Right atrium auricular region (tissue), 2 donors: Measurements from ENCODE around the gene SLC46A2. TPM values are rescaled to one million over a fixed set of nuclear protein-coding genes. Genes with fewer than 3 reads are reported as not detected.

Experiments
- DNase-seq: peaks from one replicate; pipeline ENCODE4 v3.0.0-alpha.2; 2019; ENCODE audit warnings: low spot score
- H3K27ac ChIP-seq, 2 donors: fragments of 200-600 bp; sonication (generic); 1 replicate in 1 of 2; 2 replicates in 1 of 2; pipeline ENCODE4 v1.5.1; 2016 to 2019
- H3K27me3 ChIP-seq, 2 donors: fragments of 200-600 bp; sonication (generic); one replicate each; pipeline versions ENCODE4 v1.5.1 to v1.6.0; 2017 to 2019
- H3K36me3 ChIP-seq: fragments of 200-600 bp; sonication (generic); one replicate; pipeline ENCODE4 v1.5.1; 2016
- H3K4me1 ChIP-seq, 2 donors: fragments of 200-600 bp; sonication (generic); one replicate each; pipeline versions ENCODE4 v1.5.1 to v1.6.0; 2017 to 2019
- H3K4me3 ChIP-seq, 2 donors: fragments of 200-600 bp; sonication (generic); 1 replicate in 1 of 2; 2 replicates in 1 of 2; pipeline ENCODE4 v1.5.1; 2017 to 2019; ENCODE audit warnings: mild to moderate bottlenecking in 1 of 2, moderate library complexity in 1 of 2
- H3K9me3 ChIP-seq, 2 donors: fragments of 200-600 bp; sonication (generic); one replicate each; pipeline ENCODE4 v1.5.1; 2019
- CTCF ChIP-seq, 2 donors: fragments of 200-600 bp; sonication (generic); IDR thresholded peaks; one replicate each; pipeline ENCODE4 v1.5.1; 2019; ENCODE audit warnings: antibody characterized with exemption in 2 of 2
- total RNA-seq, 2 donors: library from RNA; depleted of rRNA; stranded (reverse); fragments of >200 nt; gene quantifications; one replicate each; pipeline ENCODE4 v1.1.0, GENCODE V29; 2016

Gene SLC46A2
- total RNA-seq, 2 donors from 2014 or later: 0.43 TPM; not detected in 1

DNA sequence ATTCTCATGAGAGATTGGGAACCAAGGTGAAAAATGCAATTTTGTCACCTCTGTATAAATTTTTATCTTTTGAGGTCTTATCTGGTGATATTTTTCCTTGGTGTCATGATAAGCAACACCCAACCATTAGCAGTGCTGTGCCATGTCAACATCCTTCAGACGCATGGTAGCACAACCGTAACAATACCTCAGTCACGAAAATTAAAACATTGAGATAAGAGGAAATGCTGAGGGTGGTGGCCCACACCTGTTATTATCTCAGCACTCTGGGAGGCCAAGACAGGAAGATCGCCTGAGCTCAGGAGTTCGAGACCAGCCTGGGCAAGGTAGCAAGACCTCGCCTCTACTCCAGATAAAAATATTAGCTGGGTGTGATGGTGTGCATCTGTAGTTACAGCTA lies 32.7 kb downstream of the SLC46A2 start:
- H3K36me3 ChIP-seq: no peaks in the 10 kb centered on the region
- no peaks in the 10 kb centered on the region for H3K9me3 ChIP-seq
- H3K4me1 ChIP-seq: peaks cover 0 to 14% of the 10 kb centered on the region in 2 donors
- no peak overlapping the region for H3K27ac ChIP-seq
- H3K27me3 ChIP-seq: no peaks in the 10 kb centered on the region
- no peak for TF ChIP-seq CTCF (IDR thresholded peaks at IDR 0.05)
- no peak for DNase-seq
- H3K4me3 ChIP-seq: no peak overlapping the region

DNA sequence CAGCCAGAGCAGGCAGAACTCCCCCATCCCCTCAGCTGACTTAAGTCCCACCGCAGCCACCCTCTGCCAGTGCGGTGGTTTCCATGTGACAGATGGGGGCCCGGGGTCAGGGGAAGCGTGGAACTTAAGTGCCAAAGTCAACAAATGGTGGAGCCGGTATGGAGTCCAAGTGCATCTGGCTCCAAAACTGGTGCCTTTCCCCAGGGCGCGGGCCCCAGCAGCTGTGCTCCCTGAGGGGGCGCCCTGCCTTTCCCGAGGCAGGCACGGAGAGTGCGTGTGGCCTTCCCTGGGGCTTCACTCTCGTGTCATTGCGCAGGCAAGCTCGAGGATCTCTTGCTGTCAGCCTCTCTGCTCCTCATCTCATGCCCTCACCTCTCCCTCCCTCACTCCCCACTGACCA lies 33.8 kb downstream of the SLC46A2 start:
- Histone ChIP-seq H3K4me1 (peaks cover 0 to 11% of the 10 kb centered on the region in 2 donors), H3K27ac (no peak overlapping the region), H3K27me3 (no peaks in the 10 kb centered on the region), H3K4me3 (no peak overlapping the region), H3K9me3 (no peaks in the 10 kb centered on the region), H3K36me3 (no peaks in the 10 kb centered on the region)
- TF ChIP-seq CTCF (IDR thresholded peaks at IDR 0.05): no peak
- DNase-seq: no peak

- H3K36me3 ChIP-seq: peaks cover 4% of the 10 kb centered on the region
- H3K4me1 ChIP-seq: peaks cover 0 to 4% of the 10 kb centered on the region in 2 donors
- H3K9me3 ChIP-seq: no peaks in the 10 kb centered on the region
- no peaks in the 10 kb centered on the region for H3K27me3 ChIP-seq
- no peak overlapping the region for H3K27ac ChIP-seq
- no peak overlapping the region for H3K4me3 ChIP-seq
- no peak for DNase-seq
- TF ChIP-seq CTCF (IDR thresholded peaks at IDR 0.05): no peak
These were observed 34.5 kb downstream of the SLC46A2 start for GRCh38 chr9:112856200-112856599.

GRCh38 chr9:112854657-112855056 lies 36.0 kb downstream of the SLC46A2 start:
- no peak for TF ChIP-seq CTCF (IDR thresholded peaks at IDR 0.05)
- DNase-seq: no peak
- H3K4me3 ChIP-seq: no peak overlapping the region
- H3K27me3 ChIP-seq: no peaks in the 10 kb centered on the region
- no peaks in the 10 kb centered on the region for H3K4me1 ChIP-seq
- H3K9me3 ChIP-seq: no peaks in the 10 kb centered on the region
- H3K27ac ChIP-seq: no peak overlapping the region
- H3K36me3 ChIP-seq: peaks cover 12% of the 10 kb centered on the region

DNA sequence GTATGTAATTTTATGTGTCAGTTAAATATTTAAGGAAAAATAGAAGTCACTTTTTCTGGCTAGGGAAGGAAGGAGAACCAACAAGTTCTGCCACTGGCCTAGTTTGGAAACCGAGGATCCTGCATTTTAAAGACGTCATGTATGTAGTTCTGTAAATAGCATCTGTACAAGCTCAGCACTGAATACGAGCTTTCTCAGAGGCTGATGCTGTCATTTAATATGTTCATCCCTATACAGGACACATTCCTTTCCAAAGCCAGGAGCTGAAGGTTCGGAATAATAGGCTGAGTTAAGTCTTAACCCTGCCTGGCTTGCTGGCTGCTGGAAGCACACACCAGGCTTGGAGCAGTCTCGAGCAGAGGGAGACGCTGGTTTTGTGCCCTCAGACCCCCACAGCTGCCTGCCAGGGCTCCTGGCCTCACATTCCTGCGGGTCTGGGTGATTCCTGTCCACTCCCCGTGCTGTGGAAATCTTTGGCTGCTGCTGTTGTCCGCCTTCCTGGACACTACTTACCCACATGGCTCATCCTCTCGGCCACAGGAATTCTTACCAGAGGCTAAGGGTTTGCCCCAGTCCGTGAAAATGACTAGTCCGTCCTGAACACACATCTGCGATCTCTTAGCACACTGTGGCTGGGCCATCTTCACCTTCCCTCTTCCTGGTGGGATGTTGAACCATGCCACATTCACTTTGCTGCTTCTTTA lies 36.6 kb downstream of the SLC46A2 start:
- no peak for DNase-seq
- Histone ChIP-seq H3K27me3 (no peaks in the 10 kb centered on the region), H3K4me3 (no peak overlapping the region), H3K36me3 (peaks cover 12% of the 10 kb centered on the region), H3K9me3 (no peaks in the 10 kb centered on the region), H3K4me1 (no peaks in the 10 kb centered on the region), H3K27ac (no peak overlapping the region)
- TF ChIP-seq CTCF (IDR thresholded peaks at IDR 0.05): no peak
